Raji (cell line): ENCODE measurements around the gene GNG4.

Experiments
- POLR2A ChIP-seq: IDR thresholded peaks from 2 replicates; pipeline ENCODE4 v1.6.1; 2011; ENCODE audit warnings: low read depth, low read length, control low read depth; ENCODE audit not compliant: insufficient read depth

Gene GNG4

GRCh38 chr1:235525314-235525713, 124.3 kb downstream of the GNG4 start:
- no peak for TF ChIP-seq POLR2A

- no peak for TF ChIP-seq POLR2A
These were observed 132.6 kb downstream of the GNG4 start for GRCh38 chr1:235516862-235517446.

- TF ChIP-seq POLR2A: no peak
These were observed 133.6 kb downstream of the GNG4 start for GRCh38 chr1:235515844-235516512.

- no peak for TF ChIP-seq POLR2A
These were observed 135.9 kb downstream of the GNG4 start for GRCh38 chr1:235513495-235514366.

- TF ChIP-seq POLR2A: no peak
These were observed 137.9 kb downstream of the GNG4 start for GRCh38 chr1:235511470-235512240.

- TF ChIP-seq POLR2A: no peak
These were observed 138.8 kb downstream of the GNG4 start for GRCh38 chr1:235510823-235511222.

GRCh38 chr1:235507623-235508022, 142.0 kb downstream of the GNG4 start:
- no peak for TF ChIP-seq POLR2A

- TF ChIP-seq POLR2A: peak; percentile 74; the same call in 1 of the 2 replicates
These were observed 144.9 kb downstream of the GNG4 start for GRCh38 chr1:235504494-235505222.

GRCh38 chr1:235504122-235504493, 145.5 kb downstream of the GNG4 start, which contains the start of gene B3GALNT2:
TSS of gene B3GALNT2 (minus strand) at chr1:235504452. CDS start at chr1:235504252, 200 bp downstream.
- TF ChIP-seq POLR2A: peak; percentile 89

- TF ChIP-seq POLR2A: no peak
These were observed 146.0 kb downstream of the GNG4 start for GRCh38 chr1:235503403-235504121.

GRCh38 chr1:235502601-235503402, 146.8 kb downstream of the GNG4 start:
- TF ChIP-seq POLR2A: no peak

- no peak for TF ChIP-seq POLR2A
These were observed 148.5 kb downstream of the GNG4 start for GRCh38 chr1:235500971-235501540.
